Loucy (cell line): Measurements from ENCODE around the gene SLC45A3.

ENCODE experiments used
- EZH2phosphoT487 ChIP-seq: fragments of 200-600 bp; IDR thresholded peaks from 2 replicates; pipeline ENCODE4 v1.6.1; 2018; ENCODE audit warnings: antibody characterized with exemption, mild to moderate bottlenecking, moderate library complexity, borderline replicate concordance
- TF ChIP-seq, protein P1 (sequence below): fragments of 200-600 bp; sonication (generic); conservative IDR thresholded peaks from 2 replicates; pipeline ENCODE4 v1.5.1; 2014; ENCODE audit warnings: mild to moderate bottlenecking, antibody characterized with exemption, low read length

DNA sequence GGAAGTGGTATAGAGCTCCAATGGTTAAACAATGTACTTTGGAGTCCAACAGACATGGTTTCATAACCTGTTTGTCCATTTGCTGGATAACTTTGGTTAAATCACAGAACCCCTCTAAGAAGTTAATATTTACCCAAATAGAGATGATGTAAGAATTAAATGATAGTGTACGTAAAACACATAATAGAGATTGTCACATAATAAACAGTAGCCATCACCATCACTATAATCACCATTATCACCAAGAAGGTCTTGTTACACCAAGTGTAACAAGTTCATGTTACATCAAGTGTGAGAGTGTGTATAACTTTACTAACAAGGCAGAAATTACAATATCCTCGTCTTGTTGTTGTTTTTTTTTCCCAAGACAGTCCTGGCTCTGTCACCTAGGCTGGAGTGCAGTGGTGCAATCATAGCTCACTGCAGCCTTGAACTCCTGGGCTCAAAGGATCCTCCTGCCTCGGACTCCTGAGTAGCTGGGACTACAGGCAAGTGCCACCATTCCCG is 46.4 kb upstream of the SLC45A3 start:
- TF ChIP-seq, protein P1, sequence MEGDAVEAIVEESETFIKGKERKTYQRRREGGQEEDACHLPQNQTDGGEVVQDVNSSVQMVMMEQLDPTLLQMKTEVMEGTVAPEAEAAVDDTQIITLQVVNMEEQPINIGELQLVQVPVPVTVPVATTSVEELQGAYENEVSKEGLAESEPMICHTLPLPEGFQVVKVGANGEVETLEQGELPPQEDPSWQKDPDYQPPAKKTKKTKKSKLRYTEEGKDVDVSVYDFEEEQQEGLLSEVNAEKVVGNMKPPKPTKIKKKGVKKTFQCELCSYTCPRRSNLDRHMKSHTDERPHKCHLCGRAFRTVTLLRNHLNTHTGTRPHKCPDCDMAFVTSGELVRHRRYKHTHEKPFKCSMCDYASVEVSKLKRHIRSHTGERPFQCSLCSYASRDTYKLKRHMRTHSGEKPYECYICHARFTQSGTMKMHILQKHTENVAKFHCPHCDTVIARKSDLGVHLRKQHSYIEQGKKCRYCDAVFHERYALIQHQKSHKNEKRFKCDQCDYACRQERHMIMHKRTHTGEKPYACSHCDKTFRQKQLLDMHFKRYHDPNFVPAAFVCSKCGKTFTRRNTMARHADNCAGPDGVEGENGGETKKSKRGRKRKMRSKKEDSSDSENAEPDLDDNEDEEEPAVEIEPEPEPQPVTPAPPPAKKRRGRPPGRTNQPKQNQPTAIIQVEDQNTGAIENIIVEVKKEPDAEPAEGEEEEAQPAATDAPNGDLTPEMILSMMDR, result no peak
- TF ChIP-seq EZH2phosphoT487, result no peak
